Cardiac muscle cell (in vitro differentiated cells and primary cell): ENCODE measurements around the gene NUDC. TPM values are rescaled to one million over a fixed set of nuclear protein-coding genes. Genes with fewer than 3 reads are reported as not detected.

Source experiments
- DNase-seq, 2 donors: peaks; one replicate each; pipeline versions ENCODE4 v3.0.0 to v3.0.0-alpha.2; 2010 to 2017; ENCODE audit warnings: low read depth in 1 of 2, low spot score in 1 of 2
- H3K27ac ChIP-seq: fragments of 200-600 bp; sonication (generic); 2 replicates; pipeline ENCODE4 v1.5.1; 2016
- H3K27me3 ChIP-seq: fragments of 200-600 bp; sonication (generic); 2 replicates; pipeline ENCODE4 v1.6.0; 2016; ENCODE audit warnings: control low read depth
- H3K36me3 ChIP-seq: fragments of 200-600 bp; sonication (generic); 2 replicates; pipeline ENCODE4 v1.5.1; 2016; ENCODE audit warnings: control low read depth
- H3K4me1 ChIP-seq: fragments of 200-600 bp; sonication (generic); 2 replicates; pipeline ENCODE4 v1.8.1; 2017; ENCODE audit warnings: low read depth, mild to moderate bottlenecking, mixed run types
- H3K4me3 ChIP-seq: fragments of 200-600 bp; sonication (generic); 2 replicates; pipeline ENCODE4 v1.5.1; 2016; ENCODE audit warnings: mild to moderate bottlenecking
- H3K9me3 ChIP-seq: fragments of 200-600 bp; sonication (generic); 2 replicates; pipeline ENCODE4 v1.5.1; 2017; ENCODE audit warnings: low read depth, mild to moderate bottlenecking, control low read depth
- CTCF ChIP-seq: IDR thresholded peaks from 2 replicates; pipeline ENCODE4 v1.5.1; 2012; ENCODE audit warnings: low read depth, mild to moderate bottlenecking, low read length
- polyA plus RNA-seq: library from polyadenylated mRNA; unstranded; fragments of >200 nt; fragmentation: Nextera tagmentation; extraction: Ambion mirVana; gene quantifications from 2 replicates; pipeline ENCODE4 v1.2.1, GENCODE V29; 2016
- total RNA-seq: library from RNA; depleted of rRNA; stranded (reverse); fragments of >200 nt; gene quantifications from 2 replicates; pipeline ENCODE4 v1.2.3, GENCODE V29; 2016

Gene NUDC
- total and polyA plus RNA-seq, 2 experiments from 2014 or later, result 99.6 to 192 TPM

GRCh38 chr1:26894263-26894662 is 27.3 kb upstream of the NUDC start:
- H3K27ac ChIP-seq, result no peak overlapping the region
- H3K4me1 ChIP-seq, result peaks cover 7% of the 10 kb centered on the region
- no peak for TF ChIP-seq CTCF
- no peaks in the 10 kb centered on the region for H3K9me3 ChIP-seq
- peaks cover 14% of the 10 kb centered on the region for H3K36me3 ChIP-seq
- H3K27me3 ChIP-seq, result no peaks in the 10 kb centered on the region
- no peak overlapping the region for H3K4me3 ChIP-seq
- DNase-seq, result no peak

- H3K27ac ChIP-seq, result no peak overlapping the region
- no peak for TF ChIP-seq CTCF
- H3K4me1 ChIP-seq, result peaks cover 6% of the 10 kb centered on the region
- H3K4me3 ChIP-seq, result no peak overlapping the region
- DNase-seq, result no peak
- H3K36me3 ChIP-seq, result peaks cover 14% of the 10 kb centered on the region
- H3K9me3 ChIP-seq, result no peaks in the 10 kb centered on the region
- H3K27me3 ChIP-seq, result no peaks in the 10 kb centered on the region
Observed at GRCh38 chr1:26897351-26897750, 24.2 kb upstream of the NUDC start.

- Histone ChIP-seq H3K4me3 (peak within 1 kb of the TSS; percentile 59), H3K27me3 (no peaks in the 10 kb centered on the region), H3K27ac (peak within 1 kb of the TSS; percentile 98), H3K4me1 (peaks cover 6% of the 10 kb centered on the region), H3K9me3 (no peaks in the 10 kb centered on the region), H3K36me3 (peaks cover 5% of the 10 kb centered on the region)
- TF ChIP-seq CTCF, result no peak
- DNase-seq, result peak; percentile 95
Observed at GRCh38 chr1:26900001-26900814, 21.3 kb upstream of the NUDC start, which contains the start of gene GPATCH3. TSS of gene GPATCH3 (minus strand) at chr1:26900467. CDS start at chr1:26900442, 25 bp downstream.

- TF ChIP-seq CTCF, result no peak
- Histone ChIP-seq H3K27me3 (no peaks in the 10 kb centered on the region), H3K9me3 (no peaks in the 10 kb centered on the region), H3K4me3 (peak overlapping the region; percentile 59), H3K36me3 (peaks cover 2% of the 10 kb centered on the region), H3K27ac (peak overlapping the region; percentile 98), H3K4me1 (peaks cover 6% of the 10 kb centered on the region)
- no peak for DNase-seq
Observed at GRCh38 chr1:26900815-26901511, 20.6 kb upstream of the NUDC start.

GRCh38 chr1:26907071-26907917 is 14.2 kb upstream of the NUDC start:
- Histone ChIP-seq H3K27me3 (no peaks in the 10 kb centered on the region), H3K9me3 (no peaks in the 10 kb centered on the region), H3K27ac (no peak overlapping the region), H3K4me3 (no peak overlapping the region), H3K4me1 (no peaks in the 10 kb centered on the region), H3K36me3 (no peaks in the 10 kb centered on the region)
- TF ChIP-seq CTCF, result no peak
- peak in 1 of 2 donors; percentile 69 for DNase-seq
